HEK293 (cell line): Measurements from ENCODE around the gene TAF5L.

Source experiments
- CTCF ChIA-PET: fragments of 350-600 bp; formaldehyde crosslinking; extraction: SDS; loops from one replicate; lab custom pipeline; 2021; ENCODE audit warnings: antibody characterized with exemption; lab: Yijun Ruan, JAX
- POLR2A ChIA-PET: fragments of 300-600 bp; formaldehyde crosslinking; extraction: SDS; loops from one replicate; lab custom pipeline; 2020; ENCODE audit warnings: antibody characterized with exemption, inconsistent platforms; lab: Yijun Ruan, JAX
- H3K27ac ChIP-seq: fragments of 200-500 bp; sonication (Bioruptor generic); 2 replicates; pipeline ENCODE4 v1.5.1; 2014; ENCODE audit warnings: low read depth, low read length, control low read depth, inconsistent platforms; ENCODE audit errors: extremely low read depth
- H3K36me3 ChIP-seq, 2 experiments: fragments of 200-500 bp in 1 of 2; sonication (Bioruptor generic) in 1 of 2; 1 replicate in 1 of 2; 2 replicates in 1 of 2; pipeline ENCODE4 v1.5.1; 2014 to 2017; ENCODE audit warnings: inconsistent platforms in 2 of 2, low read length in 2 of 2; ENCODE audit not compliant: control insufficient read depth in 2 of 2, insufficient read depth in 1 of 2
- H3K4me1 ChIP-seq: fragments of 200-500 bp; sonication (Bioruptor generic); 2 replicates; pipeline ENCODE4 v1.5.1; 2014; ENCODE audit warnings: mild to moderate bottlenecking, low read length, inconsistent platforms; ENCODE audit not compliant: control insufficient read depth, insufficient read depth
- H3K4me3 ChIP-seq: 2 replicates; pipeline ENCODE4 v1.5.1; 2011; ENCODE audit warnings: low read depth, mild to moderate bottlenecking, control low read depth, low read length, moderate library complexity
- H3K9me3 ChIP-seq: fragments of 200-500 bp; sonication (Bioruptor generic); 2 replicates; pipeline ENCODE4 v1.5.1; 2014; ENCODE audit warnings: low read depth, low read length, inconsistent platforms; ENCODE audit not compliant: control insufficient read depth, insufficient read depth
- GLI4 ChIP-seq: fragments of 450-650 bp; formaldehyde crosslinking; IDR thresholded peaks from 2 replicates; pipeline ENCODE4 v1.5.1; 2016; ENCODE audit warnings: missing biosample characterization, missing genetic modification characterization
- GLIS1 ChIP-seq: fragments of 450-650 bp; formaldehyde crosslinking; IDR thresholded peaks from 2 replicates; pipeline ENCODE4 v1.5.1; 2016; ENCODE audit warnings: missing biosample characterization, missing genetic modification characterization
- HOXD13 ChIP-seq: sonication (generic); formaldehyde crosslinking; IDR thresholded peaks from 2 replicates; pipeline ENCODE4 v1.8.0; 2022; ENCODE audit warnings: missing genetic modification reagents, borderline replicate concordance
- KLF10 ChIP-seq: fragments of 450-650 bp; IDR thresholded peaks from 2 replicates; pipeline ENCODE4 v1.5.1; 2018; ENCODE audit warnings: missing biosample characterization, mild to moderate bottlenecking, missing genetic modification characterization
- KLF17 ChIP-seq: fragments of 450-650 bp; formaldehyde crosslinking; IDR thresholded peaks from 2 replicates; pipeline ENCODE4 v1.5.1; 2016; ENCODE audit warnings: missing biosample characterization, missing genetic modification characterization
- PRDM2 ChIP-seq: fragments of 450-650 bp; formaldehyde crosslinking; IDR thresholded peaks from 2 replicates; pipeline ENCODE4 v1.5.1; 2016; ENCODE audit warnings: missing biosample characterization, missing genetic modification characterization, borderline replicate concordance
- SP2 ChIP-seq: fragments of 450-650 bp; formaldehyde crosslinking; IDR thresholded peaks from 2 replicates; pipeline ENCODE4 v1.5.1; 2016; ENCODE audit warnings: missing biosample characterization, missing genetic modification characterization
- WT1 ChIP-seq: fragments of 450-650 bp; formaldehyde crosslinking; IDR thresholded peaks from 2 replicates; pipeline ENCODE4 v1.5.1; 2016; ENCODE audit warnings: missing biosample characterization, missing genetic modification characterization
- YY1 ChIP-seq: fragments of 450-650 bp; formaldehyde crosslinking; IDR thresholded peaks from 2 replicates; pipeline ENCODE4 v1.5.1; 2018; ENCODE audit warnings: missing biosample characterization, missing genetic modification characterization
- ZBTB11 ChIP-seq: fragments of 450-650 bp; formaldehyde crosslinking; conservative IDR thresholded peaks from 2 replicates; pipeline ENCODE4 v1.5.1; 2016; ENCODE audit warnings: low read depth, missing biosample characterization, missing genetic modification characterization
- ZBTB48 ChIP-seq: fragments of 450-650 bp; formaldehyde crosslinking; IDR thresholded peaks from 2 replicates; pipeline ENCODE4 v1.5.1; 2016; ENCODE audit warnings: missing biosample characterization, missing genetic modification characterization
- ZBTB8A ChIP-seq: fragments of 450-650 bp; formaldehyde crosslinking; IDR thresholded peaks from 2 replicates; pipeline ENCODE4 v1.5.1; 2016; ENCODE audit warnings: missing biosample characterization, missing genetic modification characterization
- ZEB2 ChIP-seq: fragments of 450-650 bp; formaldehyde crosslinking; IDR thresholded peaks from 2 replicates; pipeline ENCODE4 v1.5.1; 2016; ENCODE audit warnings: missing biosample characterization, missing genetic modification characterization
- ZFHX2 ChIP-seq: fragments of 450-650 bp; formaldehyde crosslinking; conservative IDR thresholded peaks from 2 replicates; pipeline ENCODE4 v1.5.1; 2016; ENCODE audit warnings: missing biosample characterization, missing genetic modification characterization
- ZFP37 ChIP-seq: fragments of 450-650 bp; formaldehyde crosslinking; IDR thresholded peaks from 2 replicates; pipeline ENCODE4 v1.5.1; 2016; ENCODE audit warnings: missing biosample characterization, missing genetic modification characterization
- ZIC2 ChIP-seq: fragments of 450-650 bp; formaldehyde crosslinking; IDR thresholded peaks from 2 replicates; pipeline ENCODE4 v1.5.1; 2016; ENCODE audit warnings: missing biosample characterization, missing genetic modification characterization
- ZNF10 ChIP-seq: fragments of 450-650 bp; formaldehyde crosslinking; IDR thresholded peaks from 2 replicates; pipeline ENCODE4 v1.5.1; 2017; ENCODE audit warnings: missing biosample characterization, missing genetic modification characterization
- ZNF121 ChIP-seq: fragments of 450-650 bp; formaldehyde crosslinking; IDR thresholded peaks from 2 replicates; pipeline ENCODE4 v1.5.1; 2016; ENCODE audit warnings: missing biosample characterization, missing genetic modification characterization
- ZNF354C ChIP-seq: fragments of 450-650 bp; formaldehyde crosslinking; IDR thresholded peaks from 2 replicates; pipeline ENCODE4 v1.5.1; 2016; ENCODE audit warnings: missing biosample characterization, missing genetic modification characterization, low read depth, borderline replicate concordance
- ZNF391 ChIP-seq: fragments of 450-650 bp; formaldehyde crosslinking; IDR thresholded peaks from 2 replicates; pipeline ENCODE4 v1.5.1; 2016; ENCODE audit warnings: low read depth, missing biosample characterization, missing genetic modification characterization, borderline replicate concordance
- ZNF404 ChIP-seq: fragments of 450-650 bp; formaldehyde crosslinking; IDR thresholded peaks from 2 replicates; pipeline ENCODE4 v1.5.1; 2017; ENCODE audit warnings: missing biosample characterization, missing genetic modification characterization
- ZNF580 ChIP-seq: fragments of 450-650 bp; formaldehyde crosslinking; IDR thresholded peaks from 2 replicates; pipeline ENCODE4 v1.5.1; 2016; ENCODE audit warnings: missing biosample characterization, missing genetic modification characterization
- ZNF596 ChIP-seq: fragments of 450-650 bp; IDR thresholded peaks from 2 replicates; pipeline ENCODE4 v1.5.0; 2018; ENCODE audit warnings: missing biosample characterization, mild to moderate bottlenecking, missing genetic modification characterization, moderate library complexity
- ZNF600 ChIP-seq: fragments of 450-650 bp; formaldehyde crosslinking; IDR thresholded peaks from 2 replicates; pipeline ENCODE4 v1.5.1; 2016; ENCODE audit warnings: missing biosample characterization, missing genetic modification characterization
- ZNF76 ChIP-seq: fragments of 450-650 bp; formaldehyde crosslinking; IDR thresholded peaks from 2 replicates; pipeline ENCODE4; 2016; ENCODE audit warnings: low read depth, missing biosample characterization, missing genetic modification characterization, borderline replicate concordance
- ZXDB ChIP-seq: fragments of 450-650 bp; formaldehyde crosslinking; IDR thresholded peaks from 2 replicates; pipeline ENCODE4 v1.5.1; 2016; ENCODE audit warnings: missing biosample characterization, missing genetic modification characterization

TAF5L gene

GRCh38 chr1:229625071-229625914 is 629 bp downstream of the TAF5L start:
- H3K27ac ChIP-seq: peak overlapping the region; percentile 82; the same call in 1 of the 2 replicates
- POLR2A ChIA-PET: interaction anchor here (0.5 to 8.3 kb wide), 6 partner anchors 19 to 117 kb away, joined by 3 to 102 read pairs (median 4); partner anchors contain the start of genes ABCB10 and NUP133
- CTCF ChIA-PET: interaction anchor here (1.7 to 4.9 kb wide), 2 partner anchors 67 to 111 kb away, joined by 5 to 26 read pairs; partner anchors contain the start of gene ABCB10
- TF ChIP-seq ZNF10 (tag by site-specific recombination) (0 out of 2 replicates have a peak, but pooled peaks have one; percentile 7), PRDM2 (tag by site-specific recombination) (peak; percentile 82; the same call in 1 of the 2 replicates), ZNF600 (tag by site-specific recombination) (peak; percentile 94), HOXD13 (CRISPR knock-in tag) (no peak), ZFP37 (tag by site-specific recombination) (peak; percentile 85; the same call in 1 of the 2 replicates), KLF17 (tag by site-specific recombination) (peak; percentile 91), YY1 (tag by site-specific recombination) (peak; percentile 31; the same call in 1 of the 2 replicates), ZNF354C (no peak), ZNF76 (peak; percentile 86), GLIS1 (tag by site-specific recombination) (0 out of 2 replicates have a peak, but pooled peaks have one; percentile 39), ZNF580 (tag by site-specific recombination) (0 out of 2 replicates have a peak, but pooled peaks have one; percentile 56), ZNF404 (tag by site-specific recombination) (no peak), ZFHX2 (tag by site-specific recombination) (peak; percentile 94), ZEB2 (tag by site-specific recombination) (peak; percentile 78; the same call in 1 of the 2 replicates), GLI4 (peak; percentile 57; the same call in 1 of the 2 replicates), WT1 (peak; percentile 55; the same call in 1 of the 2 replicates), ZBTB11 (tag by site-specific recombination) (peak; percentile 44), KLF10 (tag by site-specific recombination) (peak; percentile 85), ZBTB8A (tag by site-specific recombination) (peak; percentile 96), ZNF391 (peak; percentile 58; the same call in 1 of the 2 replicates), SP2 (tag by site-specific recombination) (peak; percentile 48), ZBTB48 (tag by site-specific recombination) (peak; percentile 45; the same call in 1 of the 2 replicates), ZIC2 (tag by site-specific recombination) (peak; percentile 51), ZNF121 (tag by site-specific recombination) (peak; percentile 39; the same call in 1 of the 2 replicates), ZNF596 (tag by site-specific recombination) (peak; percentile 26; the same call in 1 of the 2 replicates), ZXDB (tag by site-specific recombination) (peak; percentile 73; the same call in 1 of the 2 replicates)

More at GRCh38 chr1:229625071-229625914, 629 bp downstream of the TAF5L start:
- Histone ChIP-seq H3K4me1 (peaks cover 6% of the 10 kb centered on the region; the same call in 1 of the 2 replicates), H3K9me3 (no peaks in the 10 kb centered on the region), H3K36me3 (peaks cover 10 to 17% of the 10 kb centered on the region in 2 experiments), H3K4me3 (peak overlapping the region; percentile 91)
